NCI-H2107 treated with DMSO at 0.1 percent for 48 hours (cell line): ENCODE results near the gene GALM.
"Not testable (repeated sequence)": the region's sequence is repeated elsewhere in the genome, so short reads cannot be mapped to it uniquely, and the experiment has no call there.

Experiments
- DNase-seq: peaks from one replicate; lab custom pipeline; 2025; ENCODE audit not compliant: unreplicated experiment; lab: John Stamatoyannopoulos, UW

GALM gene

GRCh38 chr2:38737000-38737698 is 71.2 kb downstream of the GALM start:
- DNase-seq = not testable (repeated sequence)

GRCh38 chr2:38737925-38738324 is 72.0 kb downstream of the GALM start:
- DNase-seq = no peak

- DNase-seq = no peak
These were observed 73.6 kb downstream of the GALM start for GRCh38 chr2:38739524-38739923.

GRCh38 chr2:38740851-38741731 is 75.2 kb downstream of the GALM start:
- DNase-seq = peak; percentile 41

- DNase-seq = no peak
These were observed 77.1 kb downstream of the GALM start for GRCh38 chr2:38742797-38743559.

GRCh38 chr2:38743672-38744398 is 77.9 kb downstream of the GALM start:
- no peak for DNase-seq

- no peak for DNase-seq
These were observed 78.5 kb downstream of the GALM start for GRCh38 chr2:38744399-38744780.

- DNase-seq = no peak
These were observed 79.4 kb downstream of the GALM start for GRCh38 chr2:38745267-38745666.

GRCh38 chr2:38747007-38747424 is 81.1 kb downstream of the GALM start:
- no peak for DNase-seq

- no peak for DNase-seq
These were observed 81.9 kb downstream of the GALM start for GRCh38 chr2:38747819-38748218.

GRCh38 chr2:38748391-38748790 is 82.5 kb downstream of the GALM start:
- no peak for DNase-seq

- no peak for DNase-seq
These were observed 83.3 kb downstream of the GALM start for GRCh38 chr2:38748943-38749804.

- DNase-seq = no peak
These were observed 84.3 kb downstream of the GALM start for GRCh38 chr2:38750011-38750890.

GRCh38 chr2:38750891-38751595 is 85.1 kb downstream of the GALM start, which contains the start of gene SRSF7:
SRSF7 (minus strand) TSS chr2:38751361; CDS start chr2:38751256, 105 bp downstream.
- peak; percentile 96 for DNase-seq

GRCh38 chr2:38751596-38752410 is 85.9 kb downstream of the GALM start:
- no peak for DNase-seq

GRCh38 chr2:38754049-38754448 is 88.1 kb downstream of the GALM start:
- no peak for DNase-seq

GRCh38 chr2:38754506-38754905 is 88.6 kb downstream of the GALM start:
- DNase-seq = no peak
